H9 (cell line): ENCODE measurements around the gene BCAS3. TPM values are rescaled to one million over a fixed set of nuclear protein-coding genes. Genes with fewer than 3 reads are reported as not detected.

Source experiments
- DNase-seq: peaks from one replicate; pipeline ENCODE4 v3.0.0-alpha.2; 2017
- H2AFZ ChIP-seq: one replicate; pipeline ENCODE4 v1.6.1; 2013; ENCODE audit warnings: mild to moderate bottlenecking, low read length, control low read depth, moderate library complexity
- H2AK5ac ChIP-seq: 2 replicates; pipeline ENCODE4 v1.6.1; 2013; ENCODE audit warnings: low read length, control low read depth, mixed read lengths; ENCODE audit not compliant: insufficient read length
- H2BK120ac ChIP-seq: one replicate; pipeline ENCODE4 v1.6.1; 2013; ENCODE audit warnings: low read depth, mild to moderate bottlenecking, low read length, control low read depth, inconsistent platforms; ENCODE audit not compliant: poor library complexity, severe bottlenecking
- H2BK12ac ChIP-seq: 2 replicates; pipeline ENCODE4 v1.6.1; 2013; ENCODE audit warnings: low read length, control low read depth, mixed read lengths, low read depth; ENCODE audit not compliant: insufficient read length
- H2BK15ac ChIP-seq: 2 replicates; pipeline ENCODE4 v1.6.1; 2013; ENCODE audit warnings: low read depth, low read length, control low read depth
- H2BK20ac ChIP-seq: one replicate; pipeline ENCODE4 v1.6.1; 2013; ENCODE audit warnings: low read depth, mild to moderate bottlenecking, low read length, control low read depth, inconsistent platforms; ENCODE audit not compliant: poor library complexity, severe bottlenecking
- H2BK5ac ChIP-seq: 2 replicates; pipeline ENCODE4 v1.6.1; 2013; ENCODE audit warnings: low read length, control low read depth, mixed read lengths; ENCODE audit not compliant: insufficient read length
- H3K14ac ChIP-seq: 2 replicates; pipeline ENCODE4 v1.6.1; 2013; ENCODE audit warnings: low read length, control low read depth; ENCODE audit not compliant: insufficient read depth
- H3K18ac ChIP-seq: 2 replicates; pipeline ENCODE4 v1.6.1; 2013; ENCODE audit warnings: low read depth, mild to moderate bottlenecking, mixed read lengths, low read length, control low read depth; ENCODE audit not compliant: insufficient read length
- H3K23ac ChIP-seq: 2 replicates; pipeline ENCODE4 v1.6.1; 2013; ENCODE audit warnings: low read length, control low read depth, mixed read lengths, low read depth; ENCODE audit not compliant: insufficient read length
- H3K23me2 ChIP-seq: 2 replicates; pipeline ENCODE4 v1.6.1; 2013; ENCODE audit warnings: low read depth, mild to moderate bottlenecking, mixed read lengths, low read length, control low read depth; ENCODE audit not compliant: insufficient read length, poor library complexity, severe bottlenecking
- H3K27ac ChIP-seq: 2 replicates; pipeline ENCODE4 v1.5.1; 2013; ENCODE audit warnings: low read length, control low read depth, mixed read lengths, low read depth; ENCODE audit not compliant: insufficient read length
- H3K27me3 ChIP-seq: 2 replicates; pipeline ENCODE4 v1.6.1; 2013; ENCODE audit warnings: low read length, control low read depth, inconsistent platforms; ENCODE audit not compliant: insufficient read depth
- H3K4ac ChIP-seq: 2 replicates; pipeline ENCODE4 v1.6.1; 2013; ENCODE audit warnings: low read depth, mild to moderate bottlenecking, control low read depth, inconsistent platforms, low read length, moderate library complexity
- H3K4me1 ChIP-seq: 2 replicates; pipeline ENCODE4 v1.6.1; 2013; ENCODE audit warnings: low read length, control low read depth, inconsistent platforms; ENCODE audit not compliant: insufficient read depth
- H3K4me2 ChIP-seq: 2 replicates; pipeline ENCODE4 v1.6.1; 2013; ENCODE audit warnings: low read length, control low read depth, mixed read lengths; ENCODE audit not compliant: insufficient read length, insufficient read depth
- H3K56ac ChIP-seq: 2 replicates; pipeline ENCODE4 v1.6.1; 2013; ENCODE audit warnings: low read depth, mild to moderate bottlenecking, mixed read lengths, low read length, control low read depth; ENCODE audit not compliant: insufficient read length
- H3K79me1 ChIP-seq: 2 replicates; pipeline ENCODE4 v1.6.1; 2013; ENCODE audit warnings: low read depth, mild to moderate bottlenecking, moderate library complexity, low read length, control low read depth, inconsistent platforms; ENCODE audit not compliant: insufficient read depth, poor library complexity, severe bottlenecking
- H3K79me2 ChIP-seq: 2 replicates; pipeline ENCODE4 v1.6.1; 2013; ENCODE audit warnings: low read length, control low read depth, inconsistent platforms; ENCODE audit not compliant: insufficient read depth
- H3K9ac ChIP-seq: 2 replicates; pipeline ENCODE4 v1.6.1; 2013; ENCODE audit warnings: low read length, control low read depth, mixed read lengths; ENCODE audit not compliant: insufficient read length; ENCODE audit errors: extremely low read depth
- H3K9me3 ChIP-seq: one replicate; pipeline ENCODE4 v1.6.1; 2013; ENCODE audit warnings: low read depth, low read length, inconsistent platforms; ENCODE audit not compliant: control insufficient read depth
- H3T11ph ChIP-seq: one replicate; pipeline ENCODE4 v1.6.1; 2013; ENCODE audit warnings: mild to moderate bottlenecking, low read length, control low read depth, inconsistent platforms
- H4K20me1 ChIP-seq: one replicate; pipeline ENCODE4 v1.6.1; 2013; ENCODE audit not compliant: control insufficient read depth, insufficient read length, insufficient read depth
- H4K5ac ChIP-seq: 2 replicates; pipeline ENCODE4 v1.6.1; 2013; ENCODE audit warnings: low read depth, mild to moderate bottlenecking, mixed read lengths, low read length, control low read depth; ENCODE audit not compliant: insufficient read length
- H4K8ac ChIP-seq: replicated peaks from 2 replicates; pipeline ENCODE4 v1.6.1; 2013; ENCODE audit warnings: low read length, control low read depth, mixed read lengths, low read depth; ENCODE audit not compliant: insufficient read length
- H4K91ac ChIP-seq: 2 replicates; pipeline ENCODE4 v1.6.1; 2013; ENCODE audit warnings: low read depth, mild to moderate bottlenecking, moderate library complexity, mixed read lengths, low read length, control low read depth; ENCODE audit not compliant: insufficient read length
- H3K27ac Mint-ChIP-seq, 3 experiments: 2 replicates in 2 of 3; 3 replicates in 1 of 3; pipeline ENCODE4 v1.8.0; 2020 to 2021; ENCODE audit warnings: mixed read lengths in 3 of 3, mild to moderate bottlenecking in 1 of 3, moderate library complexity in 1 of 3
- H3K27me3 Mint-ChIP-seq: 2 replicates; pipeline ENCODE4 v1.8.0; 2021; ENCODE audit warnings: low read depth, mild to moderate bottlenecking, moderate library complexity, mixed read lengths
- H3K36me3 Mint-ChIP-seq, 3 experiments: 2 replicates in 2 of 3; 3 replicates in 1 of 3; pipeline ENCODE4 v1.8.0; 2020 to 2021; ENCODE audit warnings: low read depth in 3 of 3, mixed read lengths in 3 of 3; ENCODE audit not compliant: insufficient read depth in 1 of 3
- H3K4me1 Mint-ChIP-seq, 2 experiments: 2 replicates each; pipeline ENCODE4 v1.8.0; 2020; ENCODE audit warnings: mixed read lengths in 2 of 2
- H3K4me3 Mint-ChIP-seq, 2 experiments: 2 replicates in 1 of 2; 3 replicates in 1 of 2; pipeline ENCODE4 v1.8.0; 2020 to 2021; ENCODE audit warnings: mild to moderate bottlenecking in 2 of 2, mixed read lengths in 2 of 2, moderate library complexity in 1 of 2
- H3K9me3 Mint-ChIP-seq, 2 experiments: 2 replicates in 1 of 2; 3 replicates in 1 of 2; pipeline ENCODE4 v1.8.0; 2020; ENCODE audit warnings: mild to moderate bottlenecking in 2 of 2, mixed read lengths in 2 of 2, moderate library complexity in 1 of 2
- WGBS: extraction: QIAGEN DNeasy Blood & Tissue Kit; methylation state at CpG from one replicate; pipeline ENCODE4 v1.1.7; 2013; ENCODE audit warnings: missing lambda C conversion rate, low lambda C conversion rate, mixed read lengths; ENCODE audit not compliant: insufficient read length; ENCODE audit errors: extremely low coverage; 5-methylcytosine and 5-hydroxymethylcytosine counted together
- total RNA-seq: library from RNA; stranded (reverse); gene quantifications from 2 replicates; pipeline ENCODE4 v1.2.1, GENCODE V29; 2021
- TF ChIP-seq, protein P1 (sequence below): fragments of 200-600 bp; sonication (generic); conservative IDR thresholded peaks from 3 replicates; pipeline ENCODE4 v1.8.0; 2021; ENCODE audit warnings: antibody characterized with exemption, mild to moderate bottlenecking

Gene BCAS3
- total RNA-seq, 1 experiment from 2014 or later: 22.4 TPM

DNA sequence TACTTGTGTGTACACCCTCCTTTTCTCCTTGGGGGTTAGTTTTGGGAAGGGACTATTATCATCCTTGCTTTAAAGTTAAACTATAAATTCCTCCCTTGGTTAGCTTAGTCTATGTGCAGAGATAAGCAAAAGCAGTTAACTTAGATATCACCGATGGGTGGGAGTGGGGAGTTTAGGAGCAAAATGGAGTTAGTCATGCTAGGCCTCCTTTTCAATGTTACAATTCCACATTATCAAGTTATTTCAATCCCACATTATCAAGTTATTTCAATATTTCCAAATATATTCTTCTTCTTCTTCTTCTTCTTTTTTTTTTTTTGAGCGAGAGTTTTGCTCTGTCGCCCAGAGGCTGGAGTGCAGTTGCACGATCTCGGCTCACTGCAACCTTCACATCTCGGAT lies 1.7 kb upstream of the BCAS3 start:
- H2BK20ac ChIP-seq: no peak overlapping the region
- no peaks in the 10 kb centered on the region for H3K4me1 ChIP-seq
- H3K27ac ChIP-seq: no peak overlapping the region
- no peak overlapping the region for H3K14ac ChIP-seq
- no peak overlapping the region for H3K18ac ChIP-seq
- no peak overlapping the region for H3K4ac ChIP-seq
- no peak overlapping the region for H4K5ac ChIP-seq
- no peak overlapping the region for H2BK5ac ChIP-seq
- Mint-ChIP-seq H3K36me3 (no peaks in the 10 kb centered on the region), H3K4me1 (peaks cover 9 to 13% of the 10 kb centered on the region in 2 experiments), H3K27me3 (no peaks in the 10 kb centered on the region), H3K9me3 (peaks cover 0 to 1% of the 10 kb centered on the region in 2 experiments; a peak in 2 of 5 replicates), H3K27ac (peak overlapping the region in 1 of 3 experiments; percentile 70; a peak in 1 of 7 replicates), H3K4me3 (peak overlapping the region in 1 of 2 experiments; percentile 50; a peak in 3 of 5 replicates)
- no peak overlapping the region for H3K23ac ChIP-seq
- no peak overlapping the region for H3K56ac ChIP-seq
- no peak overlapping the region for H4K91ac ChIP-seq
- H2AK5ac ChIP-seq: no peak overlapping the region
- peaks cover 9% of the 10 kb centered on the region for H3K23me2 ChIP-seq
- H3K79me1 ChIP-seq: no peaks in the 10 kb centered on the region
- no peaks in the 10 kb centered on the region for H3K9me3 ChIP-seq
- H3K9ac ChIP-seq: no peak overlapping the region
- DNase-seq: no peak
- no peak overlapping the region for H3K4me2 ChIP-seq
- no peak overlapping the region for H2BK15ac ChIP-seq
- no peaks in the 10 kb centered on the region for H3K79me2 ChIP-seq
- H4K20me1 ChIP-seq: no peaks in the 10 kb centered on the region
- TF ChIP-seq, protein P1, sequence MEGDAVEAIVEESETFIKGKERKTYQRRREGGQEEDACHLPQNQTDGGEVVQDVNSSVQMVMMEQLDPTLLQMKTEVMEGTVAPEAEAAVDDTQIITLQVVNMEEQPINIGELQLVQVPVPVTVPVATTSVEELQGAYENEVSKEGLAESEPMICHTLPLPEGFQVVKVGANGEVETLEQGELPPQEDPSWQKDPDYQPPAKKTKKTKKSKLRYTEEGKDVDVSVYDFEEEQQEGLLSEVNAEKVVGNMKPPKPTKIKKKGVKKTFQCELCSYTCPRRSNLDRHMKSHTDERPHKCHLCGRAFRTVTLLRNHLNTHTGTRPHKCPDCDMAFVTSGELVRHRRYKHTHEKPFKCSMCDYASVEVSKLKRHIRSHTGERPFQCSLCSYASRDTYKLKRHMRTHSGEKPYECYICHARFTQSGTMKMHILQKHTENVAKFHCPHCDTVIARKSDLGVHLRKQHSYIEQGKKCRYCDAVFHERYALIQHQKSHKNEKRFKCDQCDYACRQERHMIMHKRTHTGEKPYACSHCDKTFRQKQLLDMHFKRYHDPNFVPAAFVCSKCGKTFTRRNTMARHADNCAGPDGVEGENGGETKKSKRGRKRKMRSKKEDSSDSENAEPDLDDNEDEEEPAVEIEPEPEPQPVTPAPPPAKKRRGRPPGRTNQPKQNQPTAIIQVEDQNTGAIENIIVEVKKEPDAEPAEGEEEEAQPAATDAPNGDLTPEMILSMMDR: no peak
- no peak overlapping the region for H3T11ph ChIP-seq
- H3K27me3 ChIP-seq: no peaks in the 10 kb centered on the region
- no CpG with 5 or more reads among the region's 6 CpGs for WGBS
- H2BK12ac ChIP-seq: no peak overlapping the region
- H2BK120ac ChIP-seq: no peak overlapping the region
- no peak overlapping the region for H4K8ac ChIP-seq
- no peak overlapping the region for H2AFZ ChIP-seq
